ENCODE data around the gene NAB1. TPM values are rescaled to one million over a fixed set of nuclear protein-coding genes. Genes with fewer than 3 reads are reported as not detected.

NAB1 gene
- total RNA-seq, 1 experiment from 2014 or later: 36.9 TPM

- H3K36me3 Mint-ChIP-seq (ENCODE audit: insufficient read depth in 1 of 3, low read depth in 3 of 3): peaks cover 6 to 25% (median 23%) of the 10 kb centered on the region in 3 experiments
- H4K91ac ChIP-seq (ENCODE audit: insufficient read length, low read depth, low read length): no peak overlapping the region
- no peak overlapping the region for H2AK5ac ChIP-seq (ENCODE audit: insufficient read length, low read length)
- H3K23me2 ChIP-seq (ENCODE audit: insufficient read length, low read depth, low read length, poor library complexity, severe bottlenecking): no peaks in the 10 kb centered on the region
- H3K27ac ChIP-seq (ENCODE audit: insufficient read length, low read depth, low read length): no peak overlapping the region
- H4K8ac ChIP-seq (replicated peaks; ENCODE audit: insufficient read length, low read depth, low read length): no peak overlapping the region
- H3K56ac ChIP-seq (ENCODE audit: insufficient read length, low read depth, low read length): no peak overlapping the region
- no peaks in the 10 kb centered on the region for H4K20me1 ChIP-seq (ENCODE audit: control insufficient read depth, insufficient read depth, insufficient read length)
- no peak overlapping the region for H3K9ac ChIP-seq (ENCODE audit: extremely low read depth, insufficient read length, low read length)
- no CpG with 5 or more reads among the region's 3 CpGs for WGBS (ENCODE audit: extremely low coverage, insufficient read length, low lambda C conversion rate)
- H2BK15ac ChIP-seq (ENCODE audit: low read depth, low read length): no peak overlapping the region
- no peak overlapping the region for H2AFZ ChIP-seq (ENCODE audit: low read length)
- H3T11ph ChIP-seq (ENCODE audit: low read length): no peak overlapping the region
- H3K4ac ChIP-seq (ENCODE audit: low read depth, low read length): no peak overlapping the region
- H3K4me1 ChIP-seq (ENCODE audit: insufficient read depth, low read length): no peaks in the 10 kb centered on the region; the same call in 1 of the 2 replicates
- no peaks in the 10 kb centered on the region for H3K9me3 ChIP-seq (ENCODE audit: control insufficient read depth, low read depth, low read length)
- H3K4me2 ChIP-seq (ENCODE audit: insufficient read depth, insufficient read length, low read length): no peak overlapping the region
- H3K4me3 Mint-ChIP-seq: no peak overlapping the region
- no peak for DNase-seq
- no peak overlapping the region for H2BK120ac ChIP-seq (ENCODE audit: low read depth, low read length, poor library complexity, severe bottlenecking)
- no peak overlapping the region for H2BK20ac ChIP-seq (ENCODE audit: low read depth, low read length, poor library complexity, severe bottlenecking)
- H3K27me3 Mint-ChIP-seq (ENCODE audit: low read depth): no peaks in the 10 kb centered on the region
- H3K79me1 ChIP-seq (ENCODE audit: insufficient read depth, low read depth, low read length, poor library complexity, severe bottlenecking): peaks cover 3% of the 10 kb centered on the region
- H3K14ac ChIP-seq (ENCODE audit: insufficient read depth, low read length): no peak overlapping the region
- H4K5ac ChIP-seq (ENCODE audit: insufficient read length, low read depth, low read length): no peak overlapping the region
- H3K9me3 Mint-ChIP-seq: peaks cover 3 to 8% of the 10 kb centered on the region in 2 experiments
- no peaks in the 10 kb centered on the region for H3K79me2 ChIP-seq (ENCODE audit: insufficient read depth, low read length)
- no peak for TF ChIP-seq CTCF (conservative IDR thresholded peaks at IDR 0.05)
- no peak overlapping the region for H2BK12ac ChIP-seq (ENCODE audit: insufficient read length, low read depth, low read length)
- no peak overlapping the region for H2BK5ac ChIP-seq (ENCODE audit: insufficient read length, low read length)
- H3K27ac Mint-ChIP-seq: no peak overlapping the region
- H3K23ac ChIP-seq (ENCODE audit: insufficient read length, low read depth, low read length): no peak overlapping the region
- peaks cover 0 to 3% of the 10 kb centered on the region in 2 experiments; a peak in 1 of 4 replicates for H3K4me1 Mint-ChIP-seq
- H3K18ac ChIP-seq (ENCODE audit: insufficient read length, low read depth, low read length): no peak overlapping the region
- no peaks in the 10 kb centered on the region for H3K27me3 ChIP-seq (ENCODE audit: insufficient read depth, low read length)
Observed at GRCh38 chr2:190663839-190664238, 15.0 kb downstream of the NAB1 start.
